Measurements from ENCODE around the gene COPS6.

COPS6 gene

GRCh38 chr7:100080907-100081534 lies 7.7 kb upstream of the COPS6 start:
- no peak for DNase-seq

GRCh38 chr7:100081535-100082102 lies 7.2 kb upstream of the COPS6 start, which contains the start of gene ZNF3:
ZNF3 (minus strand) TSS chr7:100081723; CDS start chr7:100077357, 4,366 bp downstream.
- peak; percentile 88 to 99 (median 95) for DNase-seq

- no peak for DNase-seq
These were observed 5.8 kb upstream of the COPS6 start for GRCh38 chr7:100082978-100083377.

- DNase-seq: no peak
These were observed 3.3 kb upstream of the COPS6 start for GRCh38 chr7:100085515-100085914.

- no peak for DNase-seq
These were observed 1.6 kb upstream of the COPS6 start for GRCh38 chr7:100087055-100087750.

GRCh38 chr7:100088095-100088620 lies 611 bp upstream of the COPS6 start:
- DNase-seq: no peak

GRCh38 chr7:100089458-100090196 lies 858 bp downstream of the COPS6 start:
- no peak for DNase-seq

- no peak for DNase-seq
These were observed 2.0 kb downstream of the COPS6 start for GRCh38 chr7:100090527-100091410.

- no peak for DNase-seq
These were observed 2.8 kb downstream of the COPS6 start for GRCh38 chr7:100091411-100092181.

- no peak for DNase-seq
These were observed 4.3 kb downstream of the COPS6 start for GRCh38 chr7:100093054-100093453.

GRCh38 chr7:100093498-100093897 lies 4.7 kb downstream of the COPS6 start:
- DNase-seq: no peak

- DNase-seq: no peak
These were observed 5.2 kb downstream of the COPS6 start for GRCh38 chr7:100093925-100094486.

GRCh38 chr7:100095289-100095688 lies 6.5 kb downstream of the COPS6 start:
- DNase-seq: no peak

- no peak for DNase-seq
These were observed 6.9 kb downstream of the COPS6 start for GRCh38 chr7:100095704-100096103.

GRCh38 chr7:100098913-100099312 lies 10.1 kb downstream of the COPS6 start:
- no peak for DNase-seq

GRCh38 chr7:100099452-100099851 lies 10.7 kb downstream of the COPS6 start:
- no peak for DNase-seq

- peak; percentile 75 to 97 (median 79) for DNase-seq
These were observed 11.7 kb downstream of the COPS6 start for GRCh38 chr7:100100420-100101015.

- DNase-seq: peak; percentile 90 to 99 (median 94)
These were observed 12.5 kb downstream of the COPS6 start, which contains the start of the genes AP4M1 and MCM7 for GRCh38 chr7:100101016-100101862. AP4M1 (plus strand) TSS chr7:100101643; CDS start chr7:100101715, 72 bp downstream. MCM7 (minus strand) TSS chr7:100101397; CDS start chr7:100101294, 103 bp downstream.
